Dermis blood vessel endothelial cell (primary cell): Measurements from ENCODE around the gene CEL. TPM values are rescaled to one million over a fixed set of nuclear protein-coding genes. Genes with fewer than 3 reads are reported as not detected.
A peak's percentile ranks its signal among the peaks of the same experiment; 100 is the strongest.

ENCODE experiments used
- DNase-seq: peaks from one replicate; pipeline ENCODE4 v3.0.0; 2010
- total RNA-seq: library from RNA; depleted of rRNA; stranded (reverse); fragments of >200 nt; gene quantifications from 2 replicates; pipeline ENCODE4 v1.2.3, GENCODE V29; 2014

Gene CEL
- total RNA-seq, 1 donor from 2014 or later: 0.17 TPM

- DNase-seq: no peak
Measured at GRCh38 chr9:133106511-133107244, 44.9 kb downstream of the CEL start.

- no peak for DNase-seq
Measured at GRCh38 chr9:133107245-133107722, 45.5 kb downstream of the CEL start.

GRCh38 chr9:133107961-133108793 is 46.4 kb downstream of the CEL start:
- no peak for DNase-seq

GRCh38 chr9:133108794-133109641 is 47.2 kb downstream of the CEL start:
- no peak for DNase-seq

GRCh38 chr9:133109931-133110650 is 48.3 kb downstream of the CEL start:
- DNase-seq: no peak

GRCh38 chr9:133111808-133112662 is 50.3 kb downstream of the CEL start:
- DNase-seq: no peak

GRCh38 chr9:133112663-133113026 is 50.9 kb downstream of the CEL start:
- no peak for DNase-seq

- DNase-seq: peak; percentile 62
Measured at GRCh38 chr9:133113163-133113948, 51.6 kb downstream of the CEL start.

- DNase-seq: no peak
Measured at GRCh38 chr9:133113949-133114885, 52.4 kb downstream of the CEL start.

- no peak for DNase-seq
Measured at GRCh38 chr9:133114886-133115603, 53.3 kb downstream of the CEL start.

- no peak for DNase-seq
Measured at GRCh38 chr9:133115604-133116345, 54.0 kb downstream of the CEL start.

GRCh38 chr9:133116346-133117231 is 54.8 kb downstream of the CEL start:
- DNase-seq: no peak

- no peak for DNase-seq
Measured at GRCh38 chr9:133117271-133118178, 55.7 kb downstream of the CEL start.

GRCh38 chr9:133118179-133118520 is 56.4 kb downstream of the CEL start:
- no peak for DNase-seq

- peak; percentile 7 for DNase-seq
Measured at GRCh38 chr9:133118568-133118967, 56.8 kb downstream of the CEL start.
